ENCODE results near the gene SPTBN1. TPM values are rescaled to one million over a fixed set of nuclear protein-coding genes. Genes with fewer than 3 reads are reported as not detected.

The SPTBN1 gene
- total RNA-seq, 1 experiment from 2014 or later, result 204 TPM

DNA sequence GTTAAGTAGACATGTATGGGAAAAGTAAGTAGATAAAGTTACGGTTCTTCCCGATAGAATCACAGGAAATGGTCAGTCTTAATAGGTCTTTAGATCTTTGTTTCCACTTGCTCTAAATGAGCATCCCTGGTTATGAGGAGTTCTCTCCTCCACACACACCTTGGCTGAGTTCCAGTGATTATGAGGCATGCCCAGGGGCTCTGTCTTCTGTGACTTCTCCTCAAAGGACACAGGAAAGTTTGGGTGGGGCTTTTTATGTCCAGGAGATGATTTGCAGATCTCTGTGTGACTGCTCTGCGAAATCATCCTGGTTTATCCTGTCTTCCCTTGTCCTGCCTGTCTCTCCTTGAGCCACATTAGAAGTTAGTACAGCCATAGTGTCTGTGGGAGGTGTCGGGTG, 183.5 kb downstream of the SPTBN1 start:
- H3K4me1 Mint-ChIP-seq, result peaks cover under 1% of the 10 kb centered on the region
- ChIA-PET POLR2A (no interaction called here), CTCF (no interaction called here)
- H3K36me3 Mint-ChIP-seq, result peaks cover 65% of the 10 kb centered on the region
- no peaks in the 10 kb centered on the region for H3K27me3 Mint-ChIP-seq (ENCODE audit: low read depth)
- H3K27ac Mint-ChIP-seq, result no peak overlapping the region
- TF ChIP-seq, protein P1, sequence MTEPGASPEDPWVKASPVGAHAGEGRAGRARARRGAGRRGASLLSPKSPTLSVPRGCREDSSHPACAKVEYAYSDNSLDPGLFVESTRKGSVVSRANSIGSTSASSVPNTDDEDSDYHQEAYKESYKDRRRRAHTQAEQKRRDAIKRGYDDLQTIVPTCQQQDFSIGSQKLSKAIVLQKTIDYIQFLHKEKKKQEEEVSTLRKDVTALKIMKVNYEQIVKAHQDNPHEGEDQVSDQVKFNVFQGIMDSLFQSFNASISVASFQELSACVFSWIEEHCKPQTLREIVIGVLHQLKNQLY (CRISPR knock-in tag; IDR thresholded peaks at IDR 0.05), result no peak
- TF ChIP-seq FOXP4 (CRISPR knock-in tag; IDR thresholded peaks at IDR 0.05) (no peak), JAZF1 (CRISPR knock-in tag; IDR thresholded peaks at IDR 0.05) (no peak), NR3C1 (CRISPR knock-in tag; conservative IDR thresholded peaks at IDR 0.05; ENCODE audit: low read depth) (no peak), HMGXB4 (CRISPR knock-in tag; IDR thresholded peaks at IDR 0.05) (no peak), HMGA2 (CRISPR knock-in tag; IDR thresholded peaks at IDR 0.05) (no peak), NFYB (CRISPR knock-in tag; conservative IDR thresholded peaks at IDR 0.05; ENCODE audit: low read depth) (no peak), NFE2L1 (CRISPR knock-in tag; IDR thresholded peaks at IDR 0.05) (no peak), GTF2I (CRISPR knock-in tag; conservative IDR thresholded peaks at IDR 0.05) (no peak), ZNF512 (CRISPR knock-in tag; IDR thresholded peaks at IDR 0.05; ENCODE audit: borderline replicate concordance) (no peak), USF2 (CRISPR knock-in tag; IDR thresholded peaks at IDR 0.05) (no peak)
- TF ChIP-seq, protein P2, sequence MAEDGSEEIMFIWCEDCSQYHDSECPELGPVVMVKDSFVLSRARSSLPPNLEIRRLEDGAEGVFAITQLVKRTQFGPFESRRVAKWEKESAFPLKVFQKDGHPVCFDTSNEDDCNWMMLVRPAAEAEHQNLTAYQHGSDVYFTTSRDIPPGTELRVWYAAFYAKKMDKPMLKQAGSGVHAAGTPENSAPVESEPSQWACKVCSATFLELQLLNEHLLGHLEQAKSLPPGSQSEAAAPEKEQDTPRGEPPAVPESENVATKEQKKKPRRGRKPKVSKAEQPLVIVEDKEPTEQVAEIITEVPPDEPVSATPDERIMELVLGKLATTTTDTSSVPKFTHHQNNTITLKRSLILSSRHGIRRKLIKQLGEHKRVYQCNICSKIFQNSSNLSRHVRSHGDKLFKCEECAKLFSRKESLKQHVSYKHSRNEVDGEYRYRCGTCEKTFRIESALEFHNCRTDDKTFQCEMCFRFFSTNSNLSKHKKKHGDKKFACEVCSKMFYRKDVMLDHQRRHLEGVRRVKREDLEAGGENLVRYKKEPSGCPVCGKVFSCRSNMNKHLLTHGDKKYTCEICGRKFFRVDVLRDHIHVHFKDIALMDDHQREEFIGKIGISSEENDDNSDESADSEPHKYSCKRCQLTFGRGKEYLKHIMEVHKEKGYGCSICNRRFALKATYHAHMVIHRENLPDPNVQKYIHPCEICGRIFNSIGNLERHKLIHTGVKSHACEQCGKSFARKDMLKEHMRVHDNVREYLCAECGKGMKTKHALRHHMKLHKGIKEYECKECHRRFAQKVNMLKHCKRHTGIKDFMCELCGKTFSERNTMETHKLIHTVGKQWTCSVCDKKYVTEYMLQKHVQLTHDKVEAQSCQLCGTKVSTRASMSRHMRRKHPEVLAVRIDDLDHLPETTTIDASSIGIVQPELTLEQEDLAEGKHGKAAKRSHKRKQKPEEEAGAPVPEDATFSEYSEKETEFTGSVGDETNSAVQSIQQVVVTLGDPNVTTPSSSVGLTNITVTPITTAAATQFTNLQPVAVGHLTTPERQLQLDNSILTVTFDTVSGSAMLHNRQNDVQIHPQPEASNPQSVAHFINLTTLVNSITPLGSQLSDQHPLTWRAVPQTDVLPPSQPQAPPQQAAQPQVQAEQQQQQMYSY (CRISPR knock-in tag; IDR thresholded peaks at IDR 0.05), result no peak
- no peak for DNase-seq (ENCODE audit: low spot score)
- H3K4me3 Mint-ChIP-seq, result no peak overlapping the region
- no peak for ATAC-seq
- H3K9me3 Mint-ChIP-seq, result no peaks in the 10 kb centered on the region

- DNase-seq (ENCODE audit: low spot score) (no peak), ATAC-seq (no peak)
- H3K27ac Mint-ChIP-seq, result 0 out of 2 replicates have a peak overlapping the region, but pooled peaks have one; percentile 76
- H3K4me3 Mint-ChIP-seq, result no peak overlapping the region
- ChIA-PET CTCF (no interaction called here), POLR2A (no interaction called here)
- peaks cover 72% of the 10 kb centered on the region for H3K36me3 Mint-ChIP-seq
- H3K27me3 Mint-ChIP-seq (ENCODE audit: low read depth), result no peaks in the 10 kb centered on the region
- H3K9me3 Mint-ChIP-seq, result no peaks in the 10 kb centered on the region
- H3K4me1 Mint-ChIP-seq, result no peaks in the 10 kb centered on the region
- TF ChIP-seq TEAD1 (CRISPR knock-in tag; IDR thresholded peaks at IDR 0.05) (no peak), JUN (CRISPR knock-in tag; IDR thresholded peaks at IDR 0.05) (no peak), HMGXB4 (CRISPR knock-in tag; IDR thresholded peaks at IDR 0.05) (no peak), CREM (CRISPR knock-in tag; IDR thresholded peaks at IDR 0.05) (no peak), ZNF138 (CRISPR knock-in tag; conservative IDR thresholded peaks at IDR 0.05) (no peak), PRRX2 (CRISPR knock-in tag; IDR thresholded peaks at IDR 0.05) (no peak), SOX15 (CRISPR knock-in tag; IDR thresholded peaks at IDR 0.05) (no peak), MXD4 (CRISPR knock-in tag; IDR thresholded peaks at IDR 0.05; ENCODE audit: borderline replicate concordance) (no peak)
Observed at GRCh38 chr2:54640834-54641540, 184.9 kb downstream of the SPTBN1 start.

All from WTC11 (cell line).